Stimulated activated memory B cell treated with anti-CD40 and anti-IgM and Interleukin-4, amounts not matched to agents 10 μg/mL and 1 μg/mL and 100 μg/mL, for 72 hours (primary cell): ENCODE data around the gene COL4A1.

Experiments used
- ATAC-seq: fragments of 150-1000 bp; cut with Tn5 transposase; 2 replicates; pipeline ENCODE4 v1.10.0; 2021
- H3K27ac Mint-ChIP-seq: one replicate; pipeline ENCODE4 v1.8.0; 2022; ENCODE audit warnings: mild to moderate bottlenecking, mixed read lengths
- H3K27me3 Mint-ChIP-seq: one replicate; pipeline ENCODE4 v1.8.0; 2022; ENCODE audit warnings: mixed read lengths
- H3K36me3 Mint-ChIP-seq: one replicate; pipeline ENCODE4 v1.8.0; 2022; ENCODE audit warnings: mixed read lengths
- H3K4me1 Mint-ChIP-seq: one replicate; pipeline ENCODE4 v1.8.0; 2022; ENCODE audit warnings: mixed read lengths
- H3K4me3 Mint-ChIP-seq: one replicate; pipeline ENCODE4 v1.8.0; 2022; ENCODE audit warnings: mild to moderate bottlenecking, moderate library complexity, mixed read lengths
- H3K9me3 Mint-ChIP-seq: one replicate; pipeline ENCODE4 v1.8.0; 2022; ENCODE audit warnings: mixed read lengths

Gene COL4A1

GRCh38 chr13:110306960-110307766 lies at the start of gene COL4A1, which contains the start of gene COL4A2:
COL4A1 (minus strand) TSS chr13:110307157; CDS start chr13:110307027, 130 bp downstream.
COL4A2 (plus strand) TSS chr13:110307284; CDS start chr13:110307904, 620 bp downstream.
- Mint-ChIP-seq H3K27me3 (peaks cover 81% of the 10 kb centered on the region), H3K27ac (no peak within 1 kb of the TSS), H3K4me3 (no peak within 1 kb of the TSS)

GRCh38 chr13:110356362-110356761 lies 49.4 kb upstream of the COL4A1 start:
- peaks cover 4% of the 10 kb centered on the region for H3K27me3 Mint-ChIP-seq
- no peak overlapping the region for H3K27ac Mint-ChIP-seq
- H3K4me3 Mint-ChIP-seq = no peak overlapping the region
- H3K4me1 Mint-ChIP-seq = no peaks in the 10 kb centered on the region
- no peaks in the 10 kb centered on the region for H3K36me3 Mint-ChIP-seq
- H3K9me3 Mint-ChIP-seq = no peaks in the 10 kb centered on the region
- no peak for ATAC-seq

More at GRCh38 chr13:110306960-110307766, at the start of gene COL4A1, which contains the start of gene COL4A2:
- Mint-ChIP-seq H3K36me3 (no peaks in the 10 kb centered on the region), H3K9me3 (no peaks in the 10 kb centered on the region), H3K4me1 (no peaks in the 10 kb centered on the region)
- ATAC-seq = no peak

GRCh38 chr13:110354715-110355473 lies 47.9 kb upstream of the COL4A1 start:
- Mint-ChIP-seq H3K4me3 (no peak overlapping the region), H3K4me1 (no peaks in the 10 kb centered on the region), H3K27ac (no peak overlapping the region), H3K36me3 (no peaks in the 10 kb centered on the region), H3K27me3 (peaks cover 14% of the 10 kb centered on the region), H3K9me3 (no peaks in the 10 kb centered on the region)
- no peak for ATAC-seq

GRCh38 chr13:110354123-110354627 lies 47.2 kb upstream of the COL4A1 start:
- Mint-ChIP-seq H3K27ac (no peak overlapping the region), H3K36me3 (no peaks in the 10 kb centered on the region), H3K27me3 (peaks cover 14% of the 10 kb centered on the region), H3K4me1 (no peaks in the 10 kb centered on the region), H3K4me3 (no peak overlapping the region), H3K9me3 (no peaks in the 10 kb centered on the region)
- ATAC-seq = no peak

- H3K27me3 Mint-ChIP-seq = peaks cover 14% of the 10 kb centered on the region
- no peaks in the 10 kb centered on the region for H3K36me3 Mint-ChIP-seq
- no peaks in the 10 kb centered on the region for H3K4me1 Mint-ChIP-seq
- ATAC-seq = no peak
- no peaks in the 10 kb centered on the region for H3K9me3 Mint-ChIP-seq
- no peak overlapping the region for H3K27ac Mint-ChIP-seq
- no peak overlapping the region for H3K4me3 Mint-ChIP-seq
Measured at GRCh38 chr13:110353339-110353977, 46.5 kb upstream of the COL4A1 start.

GRCh38 chr13:110352735-110353134 lies 45.8 kb upstream of the COL4A1 start:
- H3K36me3 Mint-ChIP-seq = no peaks in the 10 kb centered on the region
- no peaks in the 10 kb centered on the region for H3K9me3 Mint-ChIP-seq
- H3K4me1 Mint-ChIP-seq = no peaks in the 10 kb centered on the region
- peaks cover 14% of the 10 kb centered on the region for H3K27me3 Mint-ChIP-seq
- no peak overlapping the region for H3K4me3 Mint-ChIP-seq
- no peak for ATAC-seq
- H3K27ac Mint-ChIP-seq = no peak overlapping the region

GRCh38 chr13:110351636-110352420 lies 44.9 kb upstream of the COL4A1 start:
- Mint-ChIP-seq H3K4me1 (no peaks in the 10 kb centered on the region), H3K36me3 (no peaks in the 10 kb centered on the region), H3K4me3 (no peak overlapping the region), H3K9me3 (no peaks in the 10 kb centered on the region), H3K27ac (no peak overlapping the region), H3K27me3 (peaks cover 14% of the 10 kb centered on the region)
- ATAC-seq = no peak

- no peaks in the 10 kb centered on the region for H3K9me3 Mint-ChIP-seq
- H3K4me3 Mint-ChIP-seq = no peak overlapping the region
- peaks cover 14% of the 10 kb centered on the region for H3K27me3 Mint-ChIP-seq
- no peaks in the 10 kb centered on the region for H3K4me1 Mint-ChIP-seq
- ATAC-seq = no peak
- no peaks in the 10 kb centered on the region for H3K36me3 Mint-ChIP-seq
- H3K27ac Mint-ChIP-seq = no peak overlapping the region
Measured at GRCh38 chr13:110350509-110350908, 43.6 kb upstream of the COL4A1 start.

GRCh38 chr13:110350049-110350448 lies 43.1 kb upstream of the COL4A1 start:
- no peak overlapping the region for H3K27ac Mint-ChIP-seq

GRCh38 chr13:110349239-110349638 lies 42.3 kb upstream of the COL4A1 start:
- no peaks in the 10 kb centered on the region for H3K9me3 Mint-ChIP-seq

More at GRCh38 chr13:110350049-110350448, 43.1 kb upstream of the COL4A1 start:
- H3K27me3 Mint-ChIP-seq = peaks cover 14% of the 10 kb centered on the region
- H3K4me1 Mint-ChIP-seq = no peaks in the 10 kb centered on the region
- no peak for ATAC-seq
- H3K9me3 Mint-ChIP-seq = no peaks in the 10 kb centered on the region
- no peaks in the 10 kb centered on the region for H3K36me3 Mint-ChIP-seq
- no peak overlapping the region for H3K4me3 Mint-ChIP-seq

GRCh38 chr13:110348309-110349105 lies 41.5 kb upstream of the COL4A1 start:
- H3K27ac Mint-ChIP-seq = no peak overlapping the region
- no peak overlapping the region for H3K4me3 Mint-ChIP-seq
- H3K9me3 Mint-ChIP-seq = no peaks in the 10 kb centered on the region
- no peaks in the 10 kb centered on the region for H3K4me1 Mint-ChIP-seq
- H3K36me3 Mint-ChIP-seq = no peaks in the 10 kb centered on the region
- no peak for ATAC-seq
- H3K27me3 Mint-ChIP-seq = peaks cover 14% of the 10 kb centered on the region

More at GRCh38 chr13:110349239-110349638, 42.3 kb upstream of the COL4A1 start:
- no peak for ATAC-seq
- Mint-ChIP-seq H3K27ac (no peak overlapping the region), H3K4me3 (no peak overlapping the region), H3K4me1 (no peaks in the 10 kb centered on the region), H3K27me3 (peaks cover 14% of the 10 kb centered on the region), H3K36me3 (no peaks in the 10 kb centered on the region)

- no peaks in the 10 kb centered on the region for H3K36me3 Mint-ChIP-seq
- no peak overlapping the region for H3K4me3 Mint-ChIP-seq
- no peak for ATAC-seq
- H3K27me3 Mint-ChIP-seq = peaks cover 14% of the 10 kb centered on the region
- H3K9me3 Mint-ChIP-seq = no peaks in the 10 kb centered on the region
- no peaks in the 10 kb centered on the region for H3K4me1 Mint-ChIP-seq
- no peak overlapping the region for H3K27ac Mint-ChIP-seq
Measured at GRCh38 chr13:110347535-110348308, 40.8 kb upstream of the COL4A1 start.

GRCh38 chr13:110347088-110347487 lies 40.1 kb upstream of the COL4A1 start:
- Mint-ChIP-seq H3K27me3 (peaks cover 20% of the 10 kb centered on the region), H3K4me3 (no peak overlapping the region), H3K9me3 (no peaks in the 10 kb centered on the region), H3K27ac (no peak overlapping the region), H3K36me3 (no peaks in the 10 kb centered on the region), H3K4me1 (no peaks in the 10 kb centered on the region)
- no peak for ATAC-seq
